ENCODE measurements around the gene KDM5B.

- no peak for TF ChIP-seq YY1 (IDR thresholded peaks at IDR 0.05; ENCODE audit: insufficient read depth, insufficient read length)
- TF ChIP-seq SUZ12 (IDR thresholded peaks at IDR 0.05; ENCODE audit: extremely low read depth, insufficient read depth, insufficient read length) = no peak
- TF ChIP-seq ZNF274 (IDR thresholded peaks at IDR 0.05; ENCODE audit: low read depth, low read length) = no peak
Measured at GRCh38 chr1:202687798-202688197, 120.4 kb downstream of the KDM5B start.

Measured in NT2/D1 (cell line).